CD4-positive, alpha-beta T cell (primary cell): ENCODE results near the gene SNRPA. TPM values are rescaled to one million over a fixed set of nuclear protein-coding genes. Genes with fewer than 3 reads are reported as not detected.

Experiments
- ATAC-seq: fragments of 200-7000 bp; cut with Tn5 transposase; one replicate; pipeline ENCODE4 v1.10.0; 2022; ENCODE audit warnings: mild to moderate bottlenecking; ENCODE audit not compliant: poor library complexity
- CTCF ChIA-PET: fragments of 350-600 bp; sonication (Branson Sonifier 250); formaldehyde crosslinking; loops from one replicate; lab custom pipeline; 2021; ENCODE audit warnings: antibody characterized with exemption, inconsistent platforms; lab: Charles Lee
- POLR2A ChIA-PET: fragments of 350-600 bp; sonication (Branson Sonifier 250); formaldehyde crosslinking; loops from one replicate; lab custom pipeline; 2021; ENCODE audit warnings: antibody characterized with exemption, inconsistent platforms; lab: Charles Lee
- DNase-seq, 14 experiments: peaks; one replicate each; pipeline ENCODE4 v3.0.0-alpha.2; 2013 to 2020; ENCODE audit warnings: mixed read lengths in 2 of 14
- H3K27ac ChIP-seq, 2 donors: one replicate each; pipeline versions ENCODE4 v1.5.1 to v1.7.0; 2013; ENCODE audit warnings: low read length in 2 of 2, low read depth in 1 of 2, mild to moderate bottlenecking in 1 of 2
- H3K27me3 ChIP-seq, 2 experiments: 1 replicate in 1 of 2; 2 replicates in 1 of 2; pipeline versions ENCODE4 v1.6.1 to v1.7.0; 2013; ENCODE audit warnings: low read length in 2 of 2, control low read depth in 1 of 2, mild to moderate bottlenecking in 1 of 2, moderate library complexity in 1 of 2; ENCODE audit not compliant: insufficient read depth in 2 of 2, control insufficient read depth in 1 of 2
- H3K36me3 ChIP-seq: one replicate; pipeline ENCODE4 v1.6.1; 2013; ENCODE audit warnings: low read length, control low read depth; ENCODE audit not compliant: insufficient read depth
- H3K4me1 ChIP-seq: one replicate; pipeline ENCODE4 v1.6.1; 2013; ENCODE audit warnings: low read length, control low read depth; ENCODE audit not compliant: insufficient read depth
- H3K4me3 ChIP-seq: one replicate; pipeline ENCODE4 v1.5.1; 2013; ENCODE audit warnings: mild to moderate bottlenecking, low read length, moderate library complexity
- H3K9me3 ChIP-seq, 2 experiments: 1 replicate in 1 of 2; 2 replicates in 1 of 2; pipeline versions ENCODE4 v1.6.1 to v1.7.0; 2013; ENCODE audit warnings: low read length in 2 of 2, mild to moderate bottlenecking in 2 of 2, control low read depth in 1 of 2, moderate library complexity in 1 of 2; ENCODE audit not compliant: control insufficient read depth in 1 of 2, insufficient read depth in 1 of 2
- H3K27ac Mint-ChIP-seq: one replicate; pipeline ENCODE4 v1.8.0; 2020; ENCODE audit warnings: mixed read lengths
- H3K27me3 Mint-ChIP-seq: one replicate; pipeline ENCODE4 v1.8.0; 2021; ENCODE audit warnings: mixed read lengths
- H3K36me3 Mint-ChIP-seq: one replicate; pipeline ENCODE4 v1.8.0; 2021; ENCODE audit warnings: low read depth, mixed read lengths
- H3K4me1 Mint-ChIP-seq: one replicate; pipeline ENCODE4 v1.8.0; 2021; ENCODE audit warnings: low read depth, mixed read lengths
- H3K4me3 Mint-ChIP-seq: one replicate; pipeline ENCODE4 v1.8.0; 2020; ENCODE audit warnings: mild to moderate bottlenecking, mixed read lengths
- H3K9me3 Mint-ChIP-seq: one replicate; pipeline ENCODE4 v1.8.0; 2020; ENCODE audit warnings: mixed read lengths
- CTCF ChIP-seq: fragments of 200-600 bp; IDR thresholded peaks from one replicate; pipeline ENCODE4 v1.8.0; 2022; ENCODE audit warnings: antibody characterized with exemption, mild to moderate bottlenecking
- intact Hi-C, 2 experiments: fragments of 100-400 bp; cut with DNase I in 1 of 2; cut with micrococcal nuclease in 1 of 2; formaldehyde crosslinking; loops; one replicate each; pipeline versions ENCODE4 v1.15.1 to v1.9.0; 2023 to 2025; cut with DNase I, micrococcal nuclease
- total RNA-seq, 174 experiments: library from RNA in 2 of 174; stranded (reverse) in 2 of 174; gene quantifications; one replicate each; pipeline ENCODE4 v1.2.3 and lab custom pipeline; 2021 to 2026

Gene SNRPA
- total RNA-seq, 2 experiments from 2014 or later, result 60.3 to 76.7 TPM

- Histone ChIP-seq H3K9me3 (no peaks in the 10 kb centered on the region), H3K4me3 (peak overlapping the region; percentile 69), H3K27ac (peak overlapping the region; percentile 88 to 93), H3K36me3 (peaks cover 6% of the 10 kb centered on the region), H3K4me1 (peaks cover 23% of the 10 kb centered on the region), H3K27me3 (no peaks in the 10 kb centered on the region)
- ChIA-PET POLR2A (interaction anchor here (0.7 to 5.4 kb wide), 19 partner anchors 8 to 485 kb away, joined by 3 to 198 read pairs (median 10); partner anchors contain the start of genes ACTMAP, EGLN2, HNRNPUL1 and SNRPA), CTCF (interaction anchor here (0.9 to 5.2 kb wide), 7 partner anchors 19 to 366 kb away, joined by 3 to 40 read pairs (median 6); partner anchors contain the start of genes ACTMAP, EGLN2 and SNRPA)
- DNase-seq (no peak), ATAC-seq (no peak)
- Mint-ChIP-seq H3K9me3 (no peaks in the 10 kb centered on the region), H3K36me3 (peaks cover 41% of the 10 kb centered on the region), H3K4me3 (peak overlapping the region; percentile 95), H3K27ac (peak overlapping the region; percentile 93), H3K27me3 (no peaks in the 10 kb centered on the region), H3K4me1 (peaks cover 36% of the 10 kb centered on the region)
- TF ChIP-seq CTCF, result no peak
- intact Hi-C loops, result loop anchor here (1.0 to 5.0 kb wide), 5 partner anchors 20 to 62 kb away; partner anchors contain the start of genes ACTMAP (in 1 of the 2) and COQ8B (in 1 of the 2)
Measured at GRCh38 chr19:40778706-40779284, 27.8 kb downstream of the SNRPA start.

- Mint-ChIP-seq H3K27me3 (no peaks in the 10 kb centered on the region), H3K4me3 (peak overlapping the region; percentile 20), H3K9me3 (no peaks in the 10 kb centered on the region), H3K27ac (peak overlapping the region; percentile 24), H3K36me3 (peaks cover 50% of the 10 kb centered on the region), H3K4me1 (peaks cover 36% of the 10 kb centered on the region)
- Histone ChIP-seq H3K27me3 (no peaks in the 10 kb centered on the region), H3K36me3 (peaks cover 14% of the 10 kb centered on the region), H3K4me1 (peaks cover 23% of the 10 kb centered on the region), H3K4me3 (no peak overlapping the region), H3K9me3 (no peaks in the 10 kb centered on the region), H3K27ac (no peak overlapping the region)
- no peak for DNase-seq
- ATAC-seq, result no peak
- intact Hi-C loops, result loop anchor here in 1 of 2 experiments (1.0 kb wide), 1 partner anchor 16 kb away; no protein-coding TSS in a partner anchor
- POLR2A ChIA-PET, result no interaction called here
- CTCF ChIA-PET, result no interaction called here
- TF ChIP-seq CTCF, result no peak
Measured at GRCh38 chr19:40780582-40780981, 29.6 kb downstream of the SNRPA start.

GRCh38 chr19:40781140-40781539 is 30.1 kb downstream of the SNRPA start:
- intact Hi-C loops, result no loop called here
- Mint-ChIP-seq H3K36me3 (peaks cover 52% of the 10 kb centered on the region), H3K27me3 (no peaks in the 10 kb centered on the region), H3K4me1 (peaks cover 36% of the 10 kb centered on the region), H3K27ac (no peak overlapping the region), H3K4me3 (no peak overlapping the region), H3K9me3 (no peaks in the 10 kb centered on the region)
- Histone ChIP-seq H3K27me3 (no peaks in the 10 kb centered on the region), H3K27ac (no peak overlapping the region), H3K4me1 (peaks cover 23% of the 10 kb centered on the region), H3K4me3 (no peak overlapping the region), H3K36me3 (peaks cover 14% of the 10 kb centered on the region), H3K9me3 (no peaks in the 10 kb centered on the region)
- TF ChIP-seq CTCF, result no peak
- ChIA-PET POLR2A (no interaction called here), CTCF (interaction anchor here (0.6 to 0.7 kb wide), 2 partner anchors 55 to 99 kb away, joined by 3 read pairs; no protein-coding TSS in a partner anchor)
- ATAC-seq (no peak), DNase-seq (no peak)
